Cardiac muscle cell (in vitro differentiated cells and primary cell): Measurements from ENCODE around the gene AGXT. TPM values are rescaled to one million over a fixed set of nuclear protein-coding genes. Genes with fewer than 3 reads are reported as not detected.

Source experiments
- DNase-seq, 2 donors: peaks; one replicate each; pipeline versions ENCODE4 v3.0.0 to v3.0.0-alpha.2; 2010 to 2017; ENCODE audit warnings: low read depth in 1 of 2, low spot score in 1 of 2
- H3K27ac ChIP-seq: fragments of 200-600 bp; sonication (generic); 2 replicates; pipeline ENCODE4 v1.5.1; 2016
- H3K27me3 ChIP-seq: fragments of 200-600 bp; sonication (generic); 2 replicates; pipeline ENCODE4 v1.6.0; 2016; ENCODE audit warnings: control low read depth
- H3K36me3 ChIP-seq: fragments of 200-600 bp; sonication (generic); 2 replicates; pipeline ENCODE4 v1.5.1; 2016; ENCODE audit warnings: control low read depth
- H3K4me1 ChIP-seq: fragments of 200-600 bp; sonication (generic); 2 replicates; pipeline ENCODE4 v1.8.1; 2017; ENCODE audit warnings: low read depth, mild to moderate bottlenecking, mixed run types
- H3K4me3 ChIP-seq: fragments of 200-600 bp; sonication (generic); 2 replicates; pipeline ENCODE4 v1.5.1; 2016; ENCODE audit warnings: mild to moderate bottlenecking
- H3K9me3 ChIP-seq: fragments of 200-600 bp; sonication (generic); 2 replicates; pipeline ENCODE4 v1.5.1; 2017; ENCODE audit warnings: low read depth, mild to moderate bottlenecking, control low read depth
- CTCF ChIP-seq: IDR thresholded peaks from 2 replicates; pipeline ENCODE4 v1.5.1; 2012; ENCODE audit warnings: low read depth, mild to moderate bottlenecking, low read length
- polyA plus RNA-seq: library from polyadenylated mRNA; unstranded; fragments of >200 nt; fragmentation: Nextera tagmentation; extraction: Ambion mirVana; gene quantifications from 2 replicates; pipeline ENCODE4 v1.2.1, GENCODE V29; 2016
- total RNA-seq: library from RNA; depleted of rRNA; stranded (reverse); fragments of >200 nt; gene quantifications from 2 replicates; pipeline ENCODE4 v1.2.3, GENCODE V29; 2016

The AGXT gene
- total and polyA plus RNA-seq, 2 experiments from 2014 or later = 0.06 to 0.75 TPM

DNA sequence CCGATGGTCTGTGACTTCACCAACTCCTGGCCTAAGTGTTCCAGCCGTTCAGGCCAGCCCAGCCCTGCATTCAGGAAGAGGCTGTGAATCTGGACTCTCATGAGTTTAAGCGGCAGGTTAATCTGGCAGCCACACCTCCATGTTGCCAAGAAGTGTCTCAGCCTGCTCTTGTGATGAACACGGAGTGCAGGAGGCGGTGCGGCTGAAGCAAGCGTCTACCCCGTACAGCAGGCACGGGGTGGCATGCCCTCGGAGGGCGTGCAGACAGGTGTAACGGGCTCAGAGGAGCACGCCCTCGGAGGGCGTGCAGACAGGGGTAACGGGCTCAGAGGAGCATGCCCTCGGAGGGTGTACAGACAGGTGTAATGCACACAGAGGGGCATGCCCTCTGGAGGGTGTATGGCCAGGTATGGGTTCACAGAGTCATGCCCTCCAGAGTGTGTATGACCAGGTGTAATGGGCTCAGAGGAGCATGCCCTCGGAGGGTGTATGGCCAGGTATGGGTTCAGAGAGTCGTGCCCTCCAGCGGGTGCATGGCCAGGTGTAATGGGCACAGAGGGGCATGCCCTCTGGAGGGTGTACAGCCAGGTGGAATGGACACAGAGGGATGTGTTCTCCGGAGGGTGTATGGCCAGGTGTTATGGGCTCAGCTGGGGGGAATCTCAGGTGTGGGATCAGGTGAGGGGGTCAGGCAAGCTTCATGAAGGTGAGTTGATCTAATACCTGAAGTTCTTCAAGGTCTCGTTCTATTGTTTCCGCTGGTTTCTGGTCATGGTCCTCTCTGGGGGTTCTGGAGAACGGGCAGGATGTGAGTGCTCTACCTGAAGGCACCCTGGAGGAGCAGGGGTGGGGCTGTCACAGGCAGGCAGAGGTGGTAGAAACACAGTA lies 60.1 kb downstream of the AGXT start:
- Histone ChIP-seq H3K9me3 (no peaks in the 10 kb centered on the region), H3K4me3 (no peak overlapping the region), H3K27me3 (no peaks in the 10 kb centered on the region), H3K27ac (no peak overlapping the region), H3K36me3 (no peaks in the 10 kb centered on the region), H3K4me1 (no peaks in the 10 kb centered on the region)
- DNase-seq = no peak
- TF ChIP-seq CTCF = no peak

DNA sequence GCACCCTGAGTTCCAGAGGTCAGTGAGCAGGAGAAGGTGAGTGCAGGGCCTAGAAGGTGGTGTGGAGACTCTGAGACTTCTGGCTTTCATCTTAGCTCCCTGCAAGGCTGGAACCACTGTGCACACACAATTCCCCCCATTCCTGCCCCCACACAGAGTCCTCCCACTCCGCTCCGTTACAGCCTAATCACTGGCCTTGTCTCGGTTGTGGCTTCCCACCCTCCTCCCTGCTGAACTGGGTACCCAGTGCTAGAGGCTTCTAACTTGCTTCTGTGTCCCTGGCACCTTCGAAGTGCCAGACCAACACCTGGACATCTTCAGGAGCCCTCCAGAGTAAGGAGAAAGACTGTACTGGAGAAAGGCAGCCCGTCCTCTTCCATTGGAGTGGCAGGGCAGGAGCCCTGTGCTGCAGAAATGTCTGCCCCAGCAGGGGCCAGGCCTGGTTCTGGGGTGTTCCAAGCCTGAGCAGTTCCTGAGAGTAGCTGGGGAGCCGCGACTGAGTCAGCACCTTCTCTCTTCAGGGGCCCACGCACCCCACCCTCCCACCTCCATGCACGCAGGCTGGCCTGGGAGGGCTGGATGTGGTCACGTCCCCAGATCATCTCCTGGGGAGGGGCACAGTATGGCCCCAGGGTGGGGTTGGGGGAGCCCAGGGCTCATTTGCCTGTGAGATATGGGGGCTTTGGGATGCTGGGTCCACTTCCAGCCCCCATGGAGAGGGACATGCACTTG lies 60.9 kb downstream of the AGXT start:
- TF ChIP-seq CTCF = no peak
- DNase-seq = no peak
- H3K4me1 ChIP-seq = no peaks in the 10 kb centered on the region
- no peaks in the 10 kb centered on the region for H3K9me3 ChIP-seq
- H3K36me3 ChIP-seq = no peaks in the 10 kb centered on the region
- no peak overlapping the region for H3K27ac ChIP-seq
- H3K4me3 ChIP-seq = no peak overlapping the region
- H3K27me3 ChIP-seq = no peaks in the 10 kb centered on the region

Other genes starting within 250 kb of the AGXT start
- gene GPR35, start 243.3 kb upstream of the AGXT start, total RNA-seq = 0.70 and 5.1 TPM in 2 replicates
- gene GPR35, start 243.3 kb upstream of the AGXT start, polyA plus RNA-seq = 0.40 and 1.9 TPM in 2 replicates
- not detected in 2 replicates for gene AQP12B, start 185.9 kb upstream of the AGXT start, total RNA-seq
- gene AQP12B, start 185.9 kb upstream of the AGXT start, polyA plus RNA-seq = 0.50 TPM in 1 of 2 replicates, not detected in the other
- gene AQP12A, start 177.0 kb upstream of the AGXT start, total RNA-seq = not detected in 2 replicates
- gene AQP12A, start 177.0 kb upstream of the AGXT start, polyA plus RNA-seq = 0.50 TPM in 1 of 2 replicates, not detected in the other
- 8.0 and 14.1 TPM in 2 replicates for gene KIF1A, start 48.6 kb upstream of the AGXT start, total RNA-seq
- gene KIF1A, start 48.6 kb upstream of the AGXT start, polyA plus RNA-seq = 4.3 and 6.3 TPM in 2 replicates
- 0.07 TPM in 1 of 2 replicates, not detected in the other for gene MAB21L4, start 27.3 kb downstream of the AGXT start, total RNA-seq
- gene MAB21L4, start 27.3 kb downstream of the AGXT start, polyA plus RNA-seq = not detected in 2 replicates
- not detected in 2 replicates for gene CROCC2, start 37.5 kb downstream of the AGXT start, total RNA-seq
- not detected in 2 replicates for gene CROCC2, start 37.5 kb downstream of the AGXT start, polyA plus RNA-seq
- 0.09 and 1.2 TPM in 2 replicates for gene SNED1, start 129.8 kb downstream of the AGXT start, total RNA-seq
- 0.41 and 0.76 TPM in 2 replicates for gene SNED1, start 129.8 kb downstream of the AGXT start, polyA plus RNA-seq
- gene MTERF4, start 233.5 kb downstream of the AGXT start, total RNA-seq = 75.7 and 105 TPM in 2 replicates
- 25.0 and 26.9 TPM in 2 replicates for gene MTERF4, start 233.5 kb downstream of the AGXT start, polyA plus RNA-seq